Measurements from ENCODE around the gene MAGOHB. TPM values are rescaled to one million over a fixed set of nuclear protein-coding genes. Genes with fewer than 3 reads are reported as not detected.

Gene MAGOHB
- total RNA-seq, 1 donor from 2014 or later: 48.3 TPM

DNA sequence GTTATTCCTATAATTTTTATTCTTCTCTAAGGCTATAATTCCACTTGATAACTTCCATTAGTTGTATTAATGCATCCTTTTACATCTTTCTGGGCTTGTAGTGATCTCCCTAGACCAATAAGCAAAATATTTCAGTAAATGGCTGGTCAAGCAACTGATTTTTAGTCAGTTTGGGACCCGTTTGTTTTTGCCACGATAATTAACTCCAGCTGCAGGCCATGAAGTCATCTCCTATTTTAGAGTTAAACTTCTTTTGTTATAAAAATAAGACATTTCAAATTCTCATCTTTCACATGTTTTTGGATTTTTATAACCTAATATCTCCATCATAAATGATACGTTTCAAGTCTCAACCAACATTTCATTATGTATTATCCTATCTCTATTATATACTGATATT lies 49.4 kb downstream of the MAGOHB start:
- Mint-ChIP-seq H3K27ac (no peak overlapping the region), H3K4me1 (ENCODE audit: low read depth) (no peaks in the 10 kb centered on the region), H3K27me3 (no peaks in the 10 kb centered on the region), H3K9me3 (ENCODE audit: low read depth) (no peaks in the 10 kb centered on the region), H3K36me3 (ENCODE audit: insufficient read depth) (no peaks in the 10 kb centered on the region), H3K4me3 (ENCODE audit: low read depth) (no peak overlapping the region)
- DNase-seq (ENCODE audit: low spot score, unreplicated experiment): no peak
- TF ChIP-seq CTCF (IDR thresholded peaks at IDR 0.05; ENCODE audit: unreplicated experiment): no peak

DNA sequence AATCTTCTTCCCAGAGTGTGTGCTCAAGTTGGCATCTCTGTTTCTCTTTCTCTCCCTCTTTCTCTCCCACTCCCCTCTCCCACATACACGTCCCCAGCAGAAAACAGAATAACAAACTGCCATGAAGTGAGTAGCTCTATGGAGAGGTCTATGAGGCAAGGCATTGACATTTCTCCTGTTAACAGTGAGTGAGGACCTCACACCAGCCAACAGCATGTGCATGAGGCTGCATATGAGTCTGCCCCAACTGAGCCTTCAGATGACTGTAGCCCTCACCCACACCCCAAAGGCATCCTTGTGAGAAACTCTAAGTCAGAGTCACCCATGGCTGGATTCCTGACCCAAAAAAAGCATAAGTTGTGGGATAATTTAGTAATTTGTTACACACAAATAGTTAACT lies 50.4 kb downstream of the MAGOHB start:
- no peak overlapping the region for H3K27ac Mint-ChIP-seq
- TF ChIP-seq CTCF (IDR thresholded peaks at IDR 0.05; ENCODE audit: unreplicated experiment): no peak
- no peaks in the 10 kb centered on the region for H3K4me1 Mint-ChIP-seq (ENCODE audit: low read depth)
- no peak overlapping the region for H3K4me3 Mint-ChIP-seq (ENCODE audit: low read depth)
- H3K27me3 Mint-ChIP-seq: no peaks in the 10 kb centered on the region
- no peak for DNase-seq (ENCODE audit: low spot score, unreplicated experiment)
- no peaks in the 10 kb centered on the region for H3K9me3 Mint-ChIP-seq (ENCODE audit: low read depth)
- H3K36me3 Mint-ChIP-seq (ENCODE audit: insufficient read depth): no peaks in the 10 kb centered on the region

DNA sequence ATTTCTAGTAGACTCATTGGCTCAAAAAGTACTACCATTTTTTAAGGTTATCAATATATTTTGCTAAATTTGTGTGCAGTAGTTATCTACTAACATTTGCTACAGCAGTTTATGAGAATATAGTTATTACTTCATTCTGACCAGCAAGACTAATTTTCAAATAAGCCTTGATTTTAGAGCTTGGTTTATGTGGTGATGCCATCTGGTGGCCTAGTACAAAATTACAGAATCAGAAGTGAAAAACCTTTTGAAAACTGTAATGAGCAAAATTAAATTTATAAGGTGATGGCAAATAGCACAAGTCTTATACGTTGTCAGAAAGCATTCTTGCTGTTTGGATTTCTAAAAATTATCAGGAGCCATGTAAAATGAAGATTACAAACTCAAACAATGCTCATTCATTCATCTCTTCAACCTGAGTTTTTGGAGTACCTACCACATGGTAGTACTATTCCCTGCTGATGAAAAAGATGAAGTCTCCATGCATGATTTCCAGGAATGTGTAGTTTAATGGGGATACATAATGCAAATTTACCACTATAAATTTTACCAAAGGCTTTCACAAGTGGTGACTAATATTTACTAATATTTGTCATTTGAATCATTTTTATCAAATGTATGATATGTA lies 51.0 kb downstream of the MAGOHB start:
- Mint-ChIP-seq H3K27ac (no peak overlapping the region), H3K9me3 (ENCODE audit: low read depth) (no peaks in the 10 kb centered on the region), H3K27me3 (peaks cover 2% of the 10 kb centered on the region), H3K4me3 (ENCODE audit: low read depth) (no peak overlapping the region), H3K36me3 (ENCODE audit: insufficient read depth) (no peaks in the 10 kb centered on the region), H3K4me1 (ENCODE audit: low read depth) (no peaks in the 10 kb centered on the region)
- TF ChIP-seq CTCF (IDR thresholded peaks at IDR 0.05; ENCODE audit: unreplicated experiment): peak; percentile 96
- no peak for DNase-seq (ENCODE audit: low spot score, unreplicated experiment)

- H3K36me3 Mint-ChIP-seq (ENCODE audit: insufficient read depth): no peaks in the 10 kb centered on the region
- no peak for DNase-seq (ENCODE audit: low spot score, unreplicated experiment)
- H3K27me3 Mint-ChIP-seq: peaks cover 6% of the 10 kb centered on the region
- H3K4me1 Mint-ChIP-seq (ENCODE audit: low read depth): no peaks in the 10 kb centered on the region
- H3K27ac Mint-ChIP-seq: no peak overlapping the region
- no peak overlapping the region for H3K4me3 Mint-ChIP-seq (ENCODE audit: low read depth)
- TF ChIP-seq CTCF (IDR thresholded peaks at IDR 0.05; ENCODE audit: unreplicated experiment): no peak
- no peaks in the 10 kb centered on the region for H3K9me3 Mint-ChIP-seq (ENCODE audit: low read depth)
Measured at GRCh38 chr12:10559244-10559643, 54.2 kb downstream of the MAGOHB start.

- H3K27ac Mint-ChIP-seq: no peak overlapping the region
- H3K4me3 Mint-ChIP-seq (ENCODE audit: low read depth): no peak overlapping the region
- no peaks in the 10 kb centered on the region for H3K9me3 Mint-ChIP-seq (ENCODE audit: low read depth)
- H3K27me3 Mint-ChIP-seq: peaks cover 6% of the 10 kb centered on the region
- TF ChIP-seq CTCF (IDR thresholded peaks at IDR 0.05; ENCODE audit: unreplicated experiment): peak; percentile 13
- no peaks in the 10 kb centered on the region for H3K36me3 Mint-ChIP-seq (ENCODE audit: insufficient read depth)
- no peak for DNase-seq (ENCODE audit: low spot score, unreplicated experiment)
- H3K4me1 Mint-ChIP-seq (ENCODE audit: low read depth): no peaks in the 10 kb centered on the region
Measured at GRCh38 chr12:10558789-10559188, 54.6 kb downstream of the MAGOHB start.
